ENCODE results near the gene BMPR1A.

GRCh38 chr10:86953747-86954680 lies 197.6 kb downstream of the BMPR1A start:
- no peak for TF ChIP-seq CTCF (IDR thresholded peaks at IDR 0.05; ENCODE audit: low read depth, low read length, poor library complexity, severe bottlenecking)
- no peak for TF ChIP-seq EZH2phosphoT487 (IDR thresholded peaks at IDR 0.05; ENCODE audit: borderline replicate concordance, low read length)

All from DOHH2 (cell line).